HL-60 (cell line): ENCODE results near the gene UTP4.

Experiments
- DNase-seq, 2 experiments: peaks; one replicate each; pipeline ENCODE4 v3.0.0-alpha.2; 2010 to 2020; ENCODE audit warnings: low read depth in 1 of 2, low spot score in 1 of 2
- H3K27ac ChIP-seq: fragments of 250-450 bp; sonication (Bioruptor Pico); replicated peaks from 2 replicates; pipeline ENCODE4 v1.5.1; 2020; ENCODE audit warnings: mild to moderate bottlenecking, moderate library complexity
- H3K27me3 ChIP-seq: fragments of 250-450 bp; sonication (Bioruptor Pico); 2 replicates; pipeline ENCODE4 v1.5.1; 2021; ENCODE audit warnings: mild to moderate bottlenecking, moderate library complexity; ENCODE audit not compliant: insufficient read depth, poor library complexity, severe bottlenecking
- H3K4me3 ChIP-seq: replicated peaks from 2 replicates; pipeline ENCODE4 v1.5.1; 2011; ENCODE audit warnings: mild to moderate bottlenecking, control low read depth, low read length; ENCODE audit not compliant: insufficient read depth
- CTCF ChIP-seq: IDR thresholded peaks from one replicate; pipeline ENCODE4 v1.5.1; 2011; ENCODE audit warnings: low read length, control low read depth, inconsistent platforms; ENCODE audit not compliant: insufficient read depth
- GABPA ChIP-seq: IDR thresholded peaks from 2 replicates; pipeline ENCODE4 v1.6.1; 2012; ENCODE audit warnings: low read depth
- POLR2AphosphoS5 ChIP-seq: IDR thresholded peaks from 2 replicates; pipeline ENCODE4 v1.6.1; 2012; ENCODE audit warnings: low read depth
- REST ChIP-seq: IDR thresholded peaks from 2 replicates; pipeline ENCODE4 v1.6.1; 2012; ENCODE audit warnings: low read depth; ENCODE audit not compliant: insufficient replicate concordance
- SPI1 ChIP-seq: IDR thresholded peaks from 2 replicates; pipeline ENCODE4 v1.6.1; 2012; ENCODE audit warnings: low read depth, mild to moderate bottlenecking, borderline replicate concordance

UTP4 gene

GRCh38 chr16:69157196-69157595, 24.7 kb downstream of the UTP4 start:
- H3K27me3 ChIP-seq, result no peaks in the 10 kb centered on the region
- DNase-seq, result no peak
- H3K4me3 ChIP-seq, result no peak overlapping the region
- no peak overlapping the region for H3K27ac ChIP-seq
- TF ChIP-seq POLR2AphosphoS5 (no peak), SPI1 (no peak), GABPA (no peak), REST (no peak), CTCF (no peak)

- DNase-seq, result no peak
- no peak overlapping the region for H3K4me3 ChIP-seq
- H3K27me3 ChIP-seq, result no peaks in the 10 kb centered on the region
- TF ChIP-seq POLR2AphosphoS5 (no peak), GABPA (no peak), CTCF (no peak), REST (no peak), SPI1 (no peak)
- no peak overlapping the region for H3K27ac ChIP-seq
Observed at GRCh38 chr16:69160192-69160591, 27.7 kb downstream of the UTP4 start.

GRCh38 chr16:69165584-69165983, 33.1 kb downstream of the UTP4 start:
- Histone ChIP-seq H3K27me3 (no peaks in the 10 kb centered on the region), H3K27ac (no peak overlapping the region), H3K4me3 (no peak overlapping the region)
- DNase-seq, result no peak
- TF ChIP-seq SPI1 (no peak), POLR2AphosphoS5 (no peak), REST (no peak), CTCF (no peak), GABPA (no peak)
